Endothelial cell of umbilical vein (primary cell): Measurements from ENCODE around the gene ADAM11. TPM values are rescaled to one million over a fixed set of nuclear protein-coding genes. Genes with fewer than 3 reads are reported as not detected.

Experiments
- BruUV-seq: library from RNA; stranded (reverse); fragments of 400-500 nt; replicated peaks from 2 replicates; lab custom pipeline; 2021; lab: Mats Ljungman, UMichigan
- CTCF ChIA-PET: fragments of 300-600, 350-600 bp; sonication (Branson Sonifier 250); formaldehyde crosslinking; loops from one replicate; lab custom pipeline; 2021; ENCODE audit warnings: antibody characterized with exemption, inconsistent platforms; lab: Charles Lee
- POLR2A ChIA-PET: fragments of 300-600, 350-600 bp; sonication (Branson Sonifier 250); formaldehyde crosslinking; loops from one replicate; lab custom pipeline; 2021; ENCODE audit warnings: antibody characterized with exemption, inconsistent platforms; lab: Charles Lee
- DNase-seq: peaks from one replicate; pipeline ENCODE4 v3.0.0-alpha.2; 2011; ENCODE audit warnings: low read depth, low spot score
- FAIRE-seq: peaks from 2 replicates; lab custom pipeline; 2011; peaks lifted over from hg19 to GRCh38; lab: Jason Lieb, UNC
- H2AFZ ChIP-seq: 2 replicates; pipeline ENCODE4 v1.6.0; 2012; ENCODE audit warnings: low read depth, low read length, control low read depth, inconsistent platforms
- H3K27ac ChIP-seq: 2 replicates; pipeline ENCODE4 v1.5.1; 2011; ENCODE audit warnings: low read depth, mild to moderate bottlenecking, control low read depth, low read length, moderate library complexity; ENCODE audit not compliant: insufficient read depth
- H3K27me3 ChIP-seq, 2 experiments: 2 replicates each; pipeline versions ENCODE4 v1.6.0 to v1.6.1; 2011; ENCODE audit warnings: low read length in 2 of 2, mixed read lengths in 1 of 2; ENCODE audit not compliant: control insufficient read depth in 2 of 2, insufficient read depth in 2 of 2
- H3K36me3 ChIP-seq, 2 experiments: 2 replicates in 1 of 2; 3 replicates in 1 of 2; pipeline ENCODE4 v1.5.1; 2011; ENCODE audit warnings: low read length in 2 of 2, mild to moderate bottlenecking in 1 of 2, moderate library complexity in 1 of 2; ENCODE audit not compliant: control insufficient read depth in 2 of 2, insufficient read depth in 2 of 2; ENCODE audit errors: extremely low read depth in 1 of 2
- H3K4me1 ChIP-seq: 3 replicates; pipeline ENCODE4 v1.5.1; 2011; ENCODE audit warnings: mild to moderate bottlenecking, low read length; ENCODE audit not compliant: control insufficient read depth, insufficient read depth; ENCODE audit errors: extremely low read depth
- H3K4me2 ChIP-seq: 2 replicates; pipeline ENCODE4 v1.6.1; 2011; ENCODE audit warnings: low read length, control low read depth, mixed read lengths; ENCODE audit not compliant: insufficient read depth
- H3K4me3 ChIP-seq, 3 experiments: fragments of 200-600 bp in 1 of 3; sonication (generic), shearing (Covaris generic) in 1 of 3; replicated peaks in 1 of 3; 2 replicates each; pipeline ENCODE4 v1.5.1; 2011 to 2016; ENCODE audit warnings: control low read depth in 3 of 3, low read length in 3 of 3, mild to moderate bottlenecking in 2 of 3, inconsistent platforms in 1 of 3, low read depth in 1 of 3, moderate library complexity in 1 of 3; ENCODE audit not compliant: insufficient read depth in 1 of 3
- H3K79me2 ChIP-seq: 2 replicates; pipeline ENCODE4 v1.6.0; 2012; ENCODE audit warnings: low read length, inconsistent platforms; ENCODE audit not compliant: control insufficient read depth, insufficient read depth
- H3K9ac ChIP-seq: replicated peaks from 2 replicates; pipeline ENCODE3; 2011; ENCODE audit warnings: low read length, control low read depth; ENCODE audit not compliant: insufficient read depth; ENCODE audit errors: extremely low read depth
- H3K9me1 ChIP-seq: replicated peaks from 3 replicates; pipeline ENCODE4 v1.6.0; 2011; ENCODE audit warnings: mild to moderate bottlenecking, low read length; ENCODE audit not compliant: control insufficient read depth, insufficient read depth; ENCODE audit errors: extremely low read depth
- H3K9me3 ChIP-seq: replicated peaks from 2 replicates; pipeline ENCODE4 v1.5.1; 2012; ENCODE audit warnings: low read length, inconsistent platforms; ENCODE audit not compliant: control insufficient read depth, insufficient read depth
- H4K20me1 ChIP-seq: replicated peaks from 2 replicates; pipeline ENCODE3; 2011; ENCODE audit warnings: mild to moderate bottlenecking, low read length; ENCODE audit not compliant: control insufficient read depth, insufficient read depth; ENCODE audit errors: extremely low read depth
- EZH2 ChIP-seq: IDR thresholded peaks from 2 replicates; pipeline ENCODE4 v1.6.1; 2012; ENCODE audit warnings: borderline replicate concordance, low read depth, mild to moderate bottlenecking, moderate library complexity, low read length, inconsistent platforms; ENCODE audit not compliant: severe bottlenecking
- FOS ChIP-seq: IDR thresholded peaks from 2 replicates; pipeline ENCODE4 v1.6.1; 2011; ENCODE audit warnings: mild to moderate bottlenecking, low read length, moderate library complexity, borderline replicate concordance; ENCODE audit not compliant: insufficient read depth
- GATA2 ChIP-seq: IDR thresholded peaks from 2 replicates; pipeline ENCODE4 v1.7.0; 2011; ENCODE audit warnings: low read depth, mild to moderate bottlenecking, moderate library complexity, mixed read lengths, low read length; ENCODE audit not compliant: insufficient read length, insufficient read depth
- JUN ChIP-seq: IDR thresholded peaks from 2 replicates; pipeline ENCODE4 v1.6.1; 2011; ENCODE audit warnings: borderline replicate concordance, low read depth; ENCODE audit not compliant: insufficient read length, insufficient read depth
- MAX ChIP-seq: IDR thresholded peaks from 2 replicates; pipeline ENCODE4 v1.6.1; 2011; ENCODE audit not compliant: insufficient read depth, insufficient read length
- MYC ChIP-seq: IDR thresholded peaks from one replicate; pipeline ENCODE4 v1.6.1; 2011; ENCODE audit warnings: mild to moderate bottlenecking, low read depth, low read length
- POLR2A ChIP-seq: IDR thresholded peaks from 2 replicates; pipeline ENCODE4 v1.6.1; 2012; ENCODE audit warnings: low read depth, mild to moderate bottlenecking, control low read depth, low read length
- POLR2AphosphoS5 ChIP-seq: IDR thresholded peaks from 2 replicates; pipeline ENCODE4 v1.6.1; 2012; ENCODE audit warnings: low read depth, mild to moderate bottlenecking, control low read depth, low read length, moderate library complexity; ENCODE audit not compliant: insufficient read depth
- dilution Hi-C: fragments of 300-500 bp; cut with MboI; formaldehyde crosslinking; loops from one replicate; pipeline ENCODE4 v1.15.0; 2019; ENCODE audit warnings: low sequenced_read_pairs; ENCODE audit not compliant: extremely low pct_ligation_motif_present
- intact Hi-C: fragments of 100-400 bp; cut with micrococcal nuclease; formaldehyde crosslinking; loops from one replicate; pipeline ENCODE4 v1.10.0; 2022
- polyA plus RNA-seq, 4 experiments: library from polyadenylated mRNA; depleted of rRNA in 3 of 4; stranded (reverse) in 3 of 4; unstranded in 1 of 4; fragments of >200 nt; gene quantifications; 2 replicates each; pipeline versions ENCODE4 v1.2.1 to v1.2.3, GENCODE V29; 2011 to 2012; ENCODE audit warnings: missing spikeins in 1 of 4
- total RNA-seq: library from RNA; stranded (reverse); gene quantifications from 2 replicates; pipeline ENCODE4 v1.2.3, GENCODE V29; 2021
- TF ChIP-seq, protein P1 (sequence below), 2 donors: IDR thresholded peaks; 1 replicate in 1 of 2; 2 replicates in 1 of 2; pipeline ENCODE4 v1.5.1; 2011; ENCODE audit warnings: low read length in 2 of 2, mild to moderate bottlenecking in 2 of 2, moderate library complexity in 2 of 2, control low read depth in 1 of 2, inconsistent platforms in 1 of 2, low read depth in 1 of 2; ENCODE audit not compliant: insufficient read depth in 1 of 2; ENCODE audit errors: extremely low read depth in 1 of 2

Gene ADAM11
- total and polyA plus RNA-seq, 2 donors (not counting 3 experiments of a cell fraction or from before 2014, with no cell fraction given), result 0.71 to 1.1 TPM

GRCh38 chr17:44766409-44767038 is 7.7 kb downstream of the ADAM11 start:
- DNase-seq (no peak), FAIRE-seq (no peak)
- H3K79me2 ChIP-seq, result no peaks in the 10 kb centered on the region
- H3K4me1 ChIP-seq, result no peaks in the 10 kb centered on the region
- ChIA-PET CTCF (interaction anchor here (0.6 to 1.1 kb wide), 2 partner anchors 66 to 123 kb away, joined by 3 to 5 read pairs; no protein-coding TSS in a partner anchor), POLR2A (no interaction called here)
- no peak overlapping the region for H3K27ac ChIP-seq
- no peaks in the 10 kb centered on the region for H3K9me1 ChIP-seq
- no peak for TF ChIP-seq JUN
- no peak for TF ChIP-seq POLR2AphosphoS5
- TF ChIP-seq MYC, result no peak
- no peak for TF ChIP-seq FOS
- no peak for TF ChIP-seq GATA2
- TF ChIP-seq, protein P1, sequence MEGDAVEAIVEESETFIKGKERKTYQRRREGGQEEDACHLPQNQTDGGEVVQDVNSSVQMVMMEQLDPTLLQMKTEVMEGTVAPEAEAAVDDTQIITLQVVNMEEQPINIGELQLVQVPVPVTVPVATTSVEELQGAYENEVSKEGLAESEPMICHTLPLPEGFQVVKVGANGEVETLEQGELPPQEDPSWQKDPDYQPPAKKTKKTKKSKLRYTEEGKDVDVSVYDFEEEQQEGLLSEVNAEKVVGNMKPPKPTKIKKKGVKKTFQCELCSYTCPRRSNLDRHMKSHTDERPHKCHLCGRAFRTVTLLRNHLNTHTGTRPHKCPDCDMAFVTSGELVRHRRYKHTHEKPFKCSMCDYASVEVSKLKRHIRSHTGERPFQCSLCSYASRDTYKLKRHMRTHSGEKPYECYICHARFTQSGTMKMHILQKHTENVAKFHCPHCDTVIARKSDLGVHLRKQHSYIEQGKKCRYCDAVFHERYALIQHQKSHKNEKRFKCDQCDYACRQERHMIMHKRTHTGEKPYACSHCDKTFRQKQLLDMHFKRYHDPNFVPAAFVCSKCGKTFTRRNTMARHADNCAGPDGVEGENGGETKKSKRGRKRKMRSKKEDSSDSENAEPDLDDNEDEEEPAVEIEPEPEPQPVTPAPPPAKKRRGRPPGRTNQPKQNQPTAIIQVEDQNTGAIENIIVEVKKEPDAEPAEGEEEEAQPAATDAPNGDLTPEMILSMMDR (IDR thresholded peaks at IDR 0.05; ENCODE audit: extremely low read depth in 1 of 2, insufficient read depth in 1 of 2, low read depth in 1 of 2, low read length in 2 of 2), result no peak
- no peak for TF ChIP-seq POLR2A
- no peak for TF ChIP-seq EZH2
- no peak for TF ChIP-seq MAX
- H3K36me3 ChIP-seq, result no peaks in the 10 kb centered on the region
- H4K20me1 ChIP-seq, result no peaks in the 10 kb centered on the region
- H3K9me3 ChIP-seq, result no peaks in the 10 kb centered on the region
- no peak overlapping the region for H3K4me2 ChIP-seq
- no peak overlapping the region for H3K9ac ChIP-seq
- no peak overlapping the region for H2AFZ ChIP-seq
- BruUV-seq, result no TSS peak
- dilution Hi-C loops (loop anchor here (25.0 kb wide), 1 partner anchor 96 kb away; no protein-coding TSS in a partner anchor), intact Hi-C loops (no loop called here)
- H3K4me3 ChIP-seq, result no peak overlapping the region
- no peaks in the 10 kb centered on the region for H3K27me3 ChIP-seq
